Effector memory CD8-positive, alpha-beta T cell (primary cell): Measurements from ENCODE around the gene SUV39H2.
"Not testable (repeated sequence)": the region's sequence is repeated elsewhere in the genome, so short reads cannot be mapped to it uniquely, and the experiment has no call there.

Source experiments
- ATAC-seq: fragments of 150-1000 bp; cut with Tn5 transposase; replicated peaks from 2 replicates; pipeline ENCODE4 v1.10.0; 2021; ENCODE audit warnings: mild to moderate bottlenecking, moderate library complexity
- DNase-seq, 3 experiments: peaks; one replicate each; pipeline ENCODE4 v3.0.0; 2021
- H3K27ac Mint-ChIP-seq, 2 donors: one replicate each; pipeline ENCODE4 v1.8.0; 2022; ENCODE audit warnings: mild to moderate bottlenecking in 2 of 2, mixed read lengths in 2 of 2, moderate library complexity in 2 of 2
- H3K27me3 Mint-ChIP-seq, 2 donors: one replicate each; pipeline ENCODE4 v1.8.0; 2022; ENCODE audit warnings: mixed read lengths in 2 of 2
- H3K36me3 Mint-ChIP-seq: one replicate; pipeline ENCODE4 v1.8.0; 2022; ENCODE audit warnings: mild to moderate bottlenecking, moderate library complexity, mixed read lengths; ENCODE audit not compliant: insufficient read depth
- H3K4me1 Mint-ChIP-seq, 2 donors: one replicate each; pipeline ENCODE4 v1.8.0; 2022; ENCODE audit warnings: low read depth in 2 of 2, mixed read lengths in 2 of 2
- H3K4me3 Mint-ChIP-seq, 2 donors: one replicate each; pipeline ENCODE4 v1.8.0; 2022; ENCODE audit warnings: mild to moderate bottlenecking in 2 of 2, mixed read lengths in 2 of 2, moderate library complexity in 2 of 2
- H3K9me3 Mint-ChIP-seq, 2 donors: one replicate each; pipeline ENCODE4 v1.8.0; 2022; ENCODE audit warnings: mixed read lengths in 2 of 2

The SUV39H2 gene

GRCh38 chr10:14925268-14925667, 46.6 kb downstream of the SUV39H2 start:
- Mint-ChIP-seq H3K4me1 (peaks cover 2 to 4% of the 10 kb centered on the region in 2 donors), H3K9me3 (no peaks in the 10 kb centered on the region), H3K27me3 (no peaks in the 10 kb centered on the region), H3K4me3 (no peak overlapping the region), H3K36me3 (peaks cover 86% of the 10 kb centered on the region), H3K27ac (no peak overlapping the region)
- ATAC-seq = no peak
- DNase-seq = no peak

- peaks cover 86% of the 10 kb centered on the region for H3K36me3 Mint-ChIP-seq
- DNase-seq (no peak), ATAC-seq (no peak)
- no peaks in the 10 kb centered on the region for H3K27me3 Mint-ChIP-seq
- peak overlapping the region in 1 of 2 donors; percentile 12 for H3K27ac Mint-ChIP-seq
- H3K9me3 Mint-ChIP-seq = no peaks in the 10 kb centered on the region
- no peak overlapping the region for H3K4me3 Mint-ChIP-seq
- peaks cover 2 to 4% of the 10 kb centered on the region in 2 donors for H3K4me1 Mint-ChIP-seq
Measured at GRCh38 chr10:14926061-14926470, 47.4 kb downstream of the SUV39H2 start.

GRCh38 chr10:14926722-14927416, 48.2 kb downstream of the SUV39H2 start:
- H3K4me3 Mint-ChIP-seq = no peak overlapping the region

GRCh38 chr10:14930610-14931009, 51.9 kb downstream of the SUV39H2 start:
- Mint-ChIP-seq H3K27me3 (no peaks in the 10 kb centered on the region), H3K4me1 (no peaks in the 10 kb centered on the region), H3K36me3 (peaks cover 93% of the 10 kb centered on the region), H3K4me3 (no peak overlapping the region), H3K9me3 (no peaks in the 10 kb centered on the region), H3K27ac (no peak overlapping the region)
- DNase-seq (no peak), ATAC-seq (no peak)

More at GRCh38 chr10:14926722-14927416, 48.2 kb downstream of the SUV39H2 start:
- H3K27ac Mint-ChIP-seq = no peak overlapping the region
- no peaks in the 10 kb centered on the region for H3K27me3 Mint-ChIP-seq
- peaks cover under 1 to 4% of the 10 kb centered on the region in 2 donors for H3K4me1 Mint-ChIP-seq
- H3K9me3 Mint-ChIP-seq = no peaks in the 10 kb centered on the region
- ATAC-seq (no peak), DNase-seq (no peak)
- H3K36me3 Mint-ChIP-seq = peaks cover 86% of the 10 kb centered on the region

GRCh38 chr10:14936584-14936983, 57.9 kb downstream of the SUV39H2 start:
- Mint-ChIP-seq H3K36me3 (peaks cover 82% of the 10 kb centered on the region), H3K27me3 (no peaks in the 10 kb centered on the region), H3K4me1 (peaks cover 2 to 3% of the 10 kb centered on the region in 2 donors), H3K27ac (peak overlapping the region in 1 of 2 donors; percentile 57), H3K9me3 (no peaks in the 10 kb centered on the region), H3K4me3 (no peak overlapping the region)
- DNase-seq = no peak
- no peak for ATAC-seq

GRCh38 chr10:14938971-14939370, 60.3 kb downstream of the SUV39H2 start:
- not testable (repeated sequence) for DNase-seq, H3K27me3 Mint-ChIP-seq, H3K9me3 Mint-ChIP-seq, H3K4me3 Mint-ChIP-seq
- ATAC-seq = peak; percentile 33
- Mint-ChIP-seq H3K27ac (peak overlapping the region; percentile 46 to 82), H3K4me1 (peaks cover 11 to 12% of the 10 kb centered on the region in 2 donors), H3K36me3 (peaks cover 71% of the 10 kb centered on the region)

GRCh38 chr10:14942147-14942949, 63.7 kb downstream of the SUV39H2 start:
- not testable (repeated sequence) for H3K9me3 Mint-ChIP-seq, ATAC-seq, H3K27me3 Mint-ChIP-seq, DNase-seq, H3K4me3 Mint-ChIP-seq
- peaks cover 64% of the 10 kb centered on the region for H3K36me3 Mint-ChIP-seq
- H3K27ac Mint-ChIP-seq = peak overlapping the region; percentile 44 to 68
- peaks cover 11 to 12% of the 10 kb centered on the region in 2 donors for H3K4me1 Mint-ChIP-seq

- Mint-ChIP-seq H3K4me1 (peaks cover 11 to 12% of the 10 kb centered on the region in 2 donors), H3K27ac (peak overlapping the region; percentile 60 to 68), H3K36me3 (peaks cover 65% of the 10 kb centered on the region)
- DNase-seq, H3K4me3 Mint-ChIP-seq, H3K9me3 Mint-ChIP-seq, ATAC-seq, H3K27me3 Mint-ChIP-seq: not testable (repeated sequence)
Measured at GRCh38 chr10:14942950-14943338, 64.3 kb downstream of the SUV39H2 start.

- Mint-ChIP-seq H3K4me3 (no peak overlapping the region), H3K9me3 (no peaks in the 10 kb centered on the region), H3K4me1 (peaks cover 12 to 14% of the 10 kb centered on the region in 2 donors), H3K27ac (no peak overlapping the region), H3K27me3 (no peaks in the 10 kb centered on the region), H3K36me3 (peaks cover 61% of the 10 kb centered on the region)
- DNase-seq = no peak
- no peak for ATAC-seq
Measured at GRCh38 chr10:14945108-14945507, 66.4 kb downstream of the SUV39H2 start.

GRCh38 chr10:14947268-14947667, 68.6 kb downstream of the SUV39H2 start:
- ATAC-seq (no peak), DNase-seq (no peak)
- Mint-ChIP-seq H3K4me1 (peaks cover 20 to 25% of the 10 kb centered on the region in 2 donors), H3K4me3 (no peak overlapping the region), H3K27me3 (no peaks in the 10 kb centered on the region), H3K36me3 (peaks cover 52% of the 10 kb centered on the region), H3K27ac (no peak overlapping the region), H3K9me3 (no peaks in the 10 kb centered on the region)

GRCh38 chr10:14949291-14949690, 70.6 kb downstream of the SUV39H2 start:
- Mint-ChIP-seq H3K4me1 (peaks cover 25 to 35% of the 10 kb centered on the region in 2 donors), H3K9me3 (no peaks in the 10 kb centered on the region), H3K36me3 (peaks cover 50% of the 10 kb centered on the region), H3K4me3 (no peak overlapping the region), H3K27ac (peak overlapping the region in 1 of 2 donors; percentile 10), H3K27me3 (no peaks in the 10 kb centered on the region)
- DNase-seq (no peak), ATAC-seq (no peak)

GRCh38 chr10:14952851-14953423, 74.3 kb downstream of the SUV39H2 start:
- Mint-ChIP-seq H3K9me3 (no peaks in the 10 kb centered on the region), H3K4me3 (peak overlapping the region; percentile 92 to 95), H3K27me3 (no peaks in the 10 kb centered on the region), H3K36me3 (peaks cover 22% of the 10 kb centered on the region), H3K4me1 (peaks cover 28 to 40% of the 10 kb centered on the region in 2 donors), H3K27ac (peak overlapping the region; percentile 95 to 96)
- ATAC-seq = no peak
- DNase-seq = no peak

GRCh38 chr10:14953424-14954000, 74.8 kb downstream of the SUV39H2 start:
- ATAC-seq (peak; percentile 49), DNase-seq (no peak)
- Mint-ChIP-seq H3K4me1 (peaks cover 30 to 40% of the 10 kb centered on the region in 2 donors), H3K36me3 (peaks cover 17% of the 10 kb centered on the region), H3K27me3 (no peaks in the 10 kb centered on the region), H3K9me3 (no peaks in the 10 kb centered on the region), H3K27ac (peak overlapping the region; percentile 95 to 96), H3K4me3 (peak overlapping the region; percentile 92 to 95)
